MM.1S (cell line): ENCODE data around the gene MYO9A.
"Not testable (repeated sequence)": the region's sequence is repeated elsewhere in the genome, so short reads cannot be mapped to it uniquely, and the experiment has no call there.

ENCODE experiments used
- DNase-seq: peaks from one replicate; pipeline ENCODE4 v3.0.0-alpha.2; 2015
- H2AFZ ChIP-seq: fragments of 300-600 bp; sonication (generic); 2 replicates; pipeline ENCODE4 v1.6.0; 2016; ENCODE audit warnings: antibody characterized with exemption, low read length
- H3F3A ChIP-seq: fragments of 300-600 bp; sonication (generic); 2 replicates; pipeline ENCODE4 v1.6.1; 2016; ENCODE audit warnings: mild to moderate bottlenecking, antibody characterized with exemption, low read length, moderate library complexity, mixed read lengths; ENCODE audit not compliant: insufficient read depth
- H3K27ac ChIP-seq: fragments of 300-600 bp; sonication (generic); 2 replicates; pipeline ENCODE4 v1.5.1; 2016; ENCODE audit warnings: mild to moderate bottlenecking, low read length
- H3K27me3 ChIP-seq: fragments of 300-600 bp; sonication (generic); replicated peaks from 2 replicates; pipeline ENCODE4 v1.6.0; 2016; ENCODE audit warnings: low read length; ENCODE audit not compliant: insufficient read depth
- H3K36me3 ChIP-seq: fragments of 300-600 bp; sonication (generic); replicated peaks from 2 replicates; pipeline ENCODE4 v1.6.1; 2016; ENCODE audit warnings: mild to moderate bottlenecking, low read length, mixed read lengths; ENCODE audit not compliant: insufficient read depth
- H3K4me1 ChIP-seq: fragments of 300-600 bp; sonication (generic); 2 replicates; pipeline ENCODE4 v1.6.1; 2016; ENCODE audit warnings: low read length, mixed read lengths
- H3K4me2 ChIP-seq: fragments of 300-600 bp; sonication (generic); 2 replicates; pipeline ENCODE4 v1.6.0; 2016; ENCODE audit warnings: low read depth, low read length
- H3K4me3 ChIP-seq: fragments of 300-600 bp; sonication (generic); 2 replicates; pipeline ENCODE4 v1.5.1; 2016; ENCODE audit warnings: low read length, mixed read lengths
- H3K79me2 ChIP-seq: fragments of 300-600 bp; sonication (generic); 2 replicates; pipeline ENCODE4 v1.6.1; 2016; ENCODE audit warnings: mixed run types, low read length, mixed read lengths
- H3K9ac ChIP-seq: fragments of 300-600 bp; sonication (generic); 2 replicates; pipeline ENCODE4 v1.6.1; 2016; ENCODE audit warnings: low read length, mixed read lengths
- H3K9me2 ChIP-seq: fragments of 300-600 bp; sonication (generic); replicated peaks from 2 replicates; pipeline ENCODE4 v1.6.1; 2016; ENCODE audit warnings: mild to moderate bottlenecking, low read length, mixed read lengths; ENCODE audit not compliant: insufficient read depth
- H3K9me3 ChIP-seq: fragments of 300-600 bp; sonication (generic); replicated peaks from 2 replicates; pipeline ENCODE4 v1.6.1; 2016; ENCODE audit warnings: mild to moderate bottlenecking, low read length, mixed read lengths; ENCODE audit not compliant: insufficient read depth
- H4K20me1 ChIP-seq: fragments of 300-600 bp; sonication (generic); 2 replicates; pipeline ENCODE4 v1.6.1; 2016; ENCODE audit warnings: mild to moderate bottlenecking, low read length, moderate library complexity, mixed read lengths; ENCODE audit not compliant: insufficient read depth
- EZH2 ChIP-seq: fragments of 300-600 bp; sonication (generic); optimal IDR thresholded peaks from 2 replicates; pipeline ENCODE3; 2017; ENCODE audit warnings: low read depth, mild to moderate bottlenecking, antibody characterized with exemption, low read length, mixed read lengths
- EZH2phosphoT487 ChIP-seq: fragments of 300-600 bp; sonication (generic); IDR thresholded peaks from 2 replicates; pipeline ENCODE4 v1.6.1; 2018; ENCODE audit warnings: antibody characterized with exemption, low read length
- TF ChIP-seq, protein P1 (sequence below): fragments of 300-600 bp; sonication (generic); IDR thresholded peaks from 2 replicates; pipeline ENCODE4 v1.5.1; 2016; ENCODE audit warnings: antibody characterized with exemption, low read length, mixed read lengths

The MYO9A gene

DNA sequence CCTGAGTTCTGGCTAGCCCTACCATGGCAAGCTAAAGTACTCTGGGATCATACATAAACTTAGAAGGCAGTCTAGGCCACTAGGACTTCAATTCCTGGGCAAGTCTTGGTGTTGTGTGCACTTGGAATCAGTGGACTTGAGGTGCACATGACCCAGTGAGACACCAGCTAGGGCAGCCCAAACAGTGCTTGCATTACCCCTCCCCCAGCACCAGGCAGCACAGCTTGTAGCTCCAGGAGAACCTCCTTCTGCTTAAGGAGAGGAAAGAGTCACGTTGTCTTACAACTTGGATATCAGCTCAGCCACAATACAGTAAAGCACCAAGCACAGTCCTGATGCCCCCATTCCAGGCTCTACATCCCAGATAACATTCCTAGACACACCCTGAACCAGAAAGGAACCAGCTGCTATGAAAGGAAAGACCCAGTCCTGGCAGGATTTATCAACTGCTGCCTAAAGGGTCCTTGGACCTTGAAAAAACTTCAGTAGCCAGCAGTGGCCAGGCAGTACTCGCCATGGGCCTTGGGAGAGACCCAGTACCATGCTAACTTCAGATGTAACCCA is 57.2 kb downstream of the MYO9A start:
- no peaks in the 10 kb centered on the region for H3F3A ChIP-seq
- H3K4me3 ChIP-seq: no peak overlapping the region
- no peaks in the 10 kb centered on the region for H4K20me1 ChIP-seq
- no peaks in the 10 kb centered on the region for H3K9me3 ChIP-seq
- H3K79me2 ChIP-seq: no peaks in the 10 kb centered on the region
- no peak overlapping the region for H2AFZ ChIP-seq
- H3K4me1 ChIP-seq: peaks cover 7% of the 10 kb centered on the region; the same call in 1 of the 2 replicates
- no peak overlapping the region for H3K4me2 ChIP-seq
- H3K9me2 ChIP-seq: no peaks in the 10 kb centered on the region
- H3K27me3 ChIP-seq: no peaks in the 10 kb centered on the region
- DNase-seq: no peak
- H3K9ac ChIP-seq: no peak overlapping the region
- H3K27ac ChIP-seq: no peak overlapping the region
- no peaks in the 10 kb centered on the region for H3K36me3 ChIP-seq
- TF ChIP-seq, protein P1, sequence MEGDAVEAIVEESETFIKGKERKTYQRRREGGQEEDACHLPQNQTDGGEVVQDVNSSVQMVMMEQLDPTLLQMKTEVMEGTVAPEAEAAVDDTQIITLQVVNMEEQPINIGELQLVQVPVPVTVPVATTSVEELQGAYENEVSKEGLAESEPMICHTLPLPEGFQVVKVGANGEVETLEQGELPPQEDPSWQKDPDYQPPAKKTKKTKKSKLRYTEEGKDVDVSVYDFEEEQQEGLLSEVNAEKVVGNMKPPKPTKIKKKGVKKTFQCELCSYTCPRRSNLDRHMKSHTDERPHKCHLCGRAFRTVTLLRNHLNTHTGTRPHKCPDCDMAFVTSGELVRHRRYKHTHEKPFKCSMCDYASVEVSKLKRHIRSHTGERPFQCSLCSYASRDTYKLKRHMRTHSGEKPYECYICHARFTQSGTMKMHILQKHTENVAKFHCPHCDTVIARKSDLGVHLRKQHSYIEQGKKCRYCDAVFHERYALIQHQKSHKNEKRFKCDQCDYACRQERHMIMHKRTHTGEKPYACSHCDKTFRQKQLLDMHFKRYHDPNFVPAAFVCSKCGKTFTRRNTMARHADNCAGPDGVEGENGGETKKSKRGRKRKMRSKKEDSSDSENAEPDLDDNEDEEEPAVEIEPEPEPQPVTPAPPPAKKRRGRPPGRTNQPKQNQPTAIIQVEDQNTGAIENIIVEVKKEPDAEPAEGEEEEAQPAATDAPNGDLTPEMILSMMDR: no peak
- TF ChIP-seq EZH2 (no peak), EZH2phosphoT487 (no peak)

DNA sequence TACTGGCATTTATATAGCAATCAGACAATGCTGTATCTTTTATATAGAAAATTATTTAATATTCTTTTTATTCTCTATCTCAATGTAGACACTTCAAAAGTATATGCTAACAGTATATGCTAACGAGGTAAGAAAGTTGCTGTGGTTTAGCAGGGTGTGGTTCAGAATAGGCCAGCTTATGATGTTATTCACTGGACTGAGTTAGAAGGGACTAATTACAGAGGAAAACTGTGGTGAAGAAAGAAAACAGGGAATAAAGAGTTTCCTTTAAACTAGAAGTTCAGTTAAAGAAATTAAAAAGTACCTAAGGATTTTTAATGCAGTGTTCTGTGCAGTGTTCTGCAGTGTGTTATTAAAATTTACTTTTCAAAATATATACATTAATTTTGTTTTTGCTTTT is 59.4 kb downstream of the MYO9A start:
- H3K79me2 ChIP-seq: no peaks in the 10 kb centered on the region
- peaks cover 7% of the 10 kb centered on the region; the same call in 1 of the 2 replicates for H3K4me1 ChIP-seq
- no peak overlapping the region for H3K9ac ChIP-seq
- H3K4me2 ChIP-seq: no peak overlapping the region
- no peak overlapping the region for H3K27ac ChIP-seq
- no peaks in the 10 kb centered on the region for H4K20me1 ChIP-seq
- no peak overlapping the region for H3K4me3 ChIP-seq
- no peaks in the 10 kb centered on the region for H3F3A ChIP-seq
- TF ChIP-seq, protein P1: no peak
- no peak for TF ChIP-seq EZH2phosphoT487
- TF ChIP-seq EZH2: no peak
- no peak overlapping the region for H2AFZ ChIP-seq
- no peaks in the 10 kb centered on the region for H3K9me2 ChIP-seq
- no peaks in the 10 kb centered on the region for H3K9me3 ChIP-seq
- no peaks in the 10 kb centered on the region for H3K36me3 ChIP-seq
- H3K27me3 ChIP-seq: no peaks in the 10 kb centered on the region
- DNase-seq: no peak

DNA sequence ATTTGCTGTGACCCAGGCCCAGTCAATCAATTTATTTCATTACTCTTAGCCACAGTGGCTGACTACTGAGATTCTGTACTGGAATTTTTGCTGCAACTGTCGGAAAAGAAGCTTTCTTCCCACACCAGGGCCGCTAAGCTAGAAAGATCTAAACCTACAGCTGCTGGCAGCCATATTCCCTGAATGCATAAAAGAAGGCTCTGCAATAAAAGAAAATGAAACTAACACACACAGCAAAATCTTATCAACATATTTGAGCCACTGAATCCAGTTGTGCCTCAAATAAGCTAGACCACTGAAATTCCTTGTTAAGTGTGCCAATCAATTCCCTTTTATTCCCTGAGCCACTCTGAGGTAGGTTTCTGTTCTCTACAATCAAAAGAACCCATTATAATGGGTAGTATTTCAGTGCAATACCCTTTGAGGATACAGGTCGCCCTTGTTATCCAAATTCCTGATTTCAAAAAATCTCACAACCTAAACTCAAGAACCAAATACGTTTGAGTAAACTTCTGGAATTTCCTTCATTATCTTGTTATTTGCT is 60.3 kb downstream of the MYO9A start:
- Histone ChIP-seq H3K9ac (no peak overlapping the region), H4K20me1 (no peaks in the 10 kb centered on the region), H3K4me3 (no peak overlapping the region), H2AFZ (no peak overlapping the region), H3K27me3 (no peaks in the 10 kb centered on the region), H3K36me3 (no peaks in the 10 kb centered on the region), H3K27ac (no peak overlapping the region), H3K79me2 (no peaks in the 10 kb centered on the region), H3F3A (no peaks in the 10 kb centered on the region), H3K9me3 (no peaks in the 10 kb centered on the region), H3K4me2 (0 out of 2 replicates have a peak overlapping the region, but pooled peaks have one; percentile 28), H3K9me2 (no peaks in the 10 kb centered on the region), H3K4me1 (peaks cover 7% of the 10 kb centered on the region; the same call in 1 of the 2 replicates)
- DNase-seq: no peak
- TF ChIP-seq, protein P1: no peak
- no peak for TF ChIP-seq EZH2phosphoT487
- TF ChIP-seq EZH2: no peak

DNA sequence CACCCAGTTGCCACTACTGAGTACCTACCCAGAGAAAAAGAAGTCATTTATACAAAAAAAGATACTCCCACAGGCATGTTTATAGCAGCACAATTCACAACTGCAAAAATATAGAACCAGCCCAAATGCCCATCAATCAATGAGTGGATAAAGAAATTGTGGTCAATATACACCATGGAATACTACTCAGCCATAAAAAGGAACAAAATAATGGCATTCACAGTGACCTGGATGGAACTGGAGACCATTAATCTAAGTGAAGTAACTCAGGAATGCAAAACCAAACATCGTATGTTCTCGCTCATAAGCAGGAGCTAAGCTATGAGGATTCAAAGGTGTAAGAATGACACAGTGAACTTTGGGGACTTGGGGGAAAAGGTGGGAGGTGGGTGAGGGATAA is 61.7 kb downstream of the MYO9A start:
- H3K9me2 ChIP-seq, H3K27me3 ChIP-seq, H3K27ac ChIP-seq, H3K9me3 ChIP-seq, H3K4me3 ChIP-seq, H3K4me1 ChIP-seq, H2AFZ ChIP-seq, DNase-seq, H3K9ac ChIP-seq, H4K20me1 ChIP-seq, H3K79me2 ChIP-seq, H3K4me2 ChIP-seq, H3F3A ChIP-seq, H3K36me3 ChIP-seq: not testable (repeated sequence)

DNA sequence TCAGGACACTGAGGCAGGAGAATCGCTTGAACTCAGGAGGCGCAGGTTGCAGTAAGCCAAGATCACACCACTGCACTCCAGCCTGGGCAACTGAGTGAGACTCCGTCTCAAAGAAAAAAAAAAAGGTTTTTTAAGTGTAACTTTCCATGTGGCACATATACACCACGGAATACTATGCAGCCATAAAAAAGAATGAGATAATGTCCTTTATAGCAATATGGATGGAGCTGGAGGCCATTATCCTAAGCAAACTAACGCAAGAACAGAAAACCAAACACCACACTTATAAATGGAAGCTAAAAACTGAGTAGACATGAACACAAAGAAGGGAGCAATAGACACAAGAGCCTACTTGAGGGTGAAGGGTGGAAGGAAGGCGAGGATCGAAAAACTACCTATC is 64.7 kb downstream of the MYO9A start:
- H3F3A ChIP-seq, H2AFZ ChIP-seq, H3K4me3 ChIP-seq, H3K9me2 ChIP-seq, H3K4me2 ChIP-seq, DNase-seq, H3K9me3 ChIP-seq, H3K27me3 ChIP-seq, H4K20me1 ChIP-seq, H3K9ac ChIP-seq, H3K4me1 ChIP-seq, H3K27ac ChIP-seq, H3K79me2 ChIP-seq, H3K36me3 ChIP-seq: not testable (repeated sequence)
